Measurements from ENCODE around the gene GFOD1.

GFOD1 gene

GRCh38 chr6:13372688-13373487, 114.5 kb downstream of the GFOD1 start:
- H4K5ac ChIP-seq (ENCODE audit: low read length) = no peak overlapping the region
- H3K9ac ChIP-seq (ENCODE audit: low read length) = no peak overlapping the region
- no CpG with 5 or more reads among the region's 9 CpGs for WGBS (ENCODE audit: extremely low coverage, insufficient coverage, low lambda C conversion rate)
- no peak for DNase-seq
- H3K4me2 ChIP-seq (ENCODE audit: low read length) = no peak overlapping the region
- no peak overlapping the region for H3K27ac ChIP-seq (ENCODE audit: low read depth, low read length)
- H2BK15ac ChIP-seq (replicated peaks; ENCODE audit: low read depth) = no peak overlapping the region
- no peak overlapping the region for H3K18ac ChIP-seq (ENCODE audit: low read length)
- no peaks in the 10 kb centered on the region for H3K36me3 ChIP-seq (ENCODE audit: control insufficient read depth, insufficient read depth, low read length)
- no peak overlapping the region for H3K23ac ChIP-seq (ENCODE audit: low read length)
- no peak overlapping the region for H3K56ac ChIP-seq (ENCODE audit: low read length)
- H3K4me3 ChIP-seq (ENCODE audit: low read length) = no peak overlapping the region
- H3K4me1 ChIP-seq (ENCODE audit: control insufficient read depth, low read depth, low read length) = no peaks in the 10 kb centered on the region
- no peaks in the 10 kb centered on the region for H3K27me3 ChIP-seq (ENCODE audit: insufficient read depth, low read length, poor library complexity)
- H2BK120ac ChIP-seq (ENCODE audit: low read depth, low read length) = no peak overlapping the region
- H4K8ac ChIP-seq (ENCODE audit: low read depth, low read length) = no peak overlapping the region
- no peak overlapping the region for H3K4ac ChIP-seq (ENCODE audit: low read depth, low read length)
- H3K79me1 ChIP-seq (ENCODE audit: low read length) = no peaks in the 10 kb centered on the region
- no peak overlapping the region for H2BK5ac ChIP-seq (ENCODE audit: low read length)
- H3K79me2 ChIP-seq (ENCODE audit: control insufficient read depth, insufficient read depth, low read length) = no peaks in the 10 kb centered on the region
- H2AK5ac ChIP-seq (ENCODE audit: low read length) = no peak overlapping the region

- DNase-seq = no peak
- no peak overlapping the region for H2AK5ac ChIP-seq (ENCODE audit: low read length)
- H4K5ac ChIP-seq (ENCODE audit: low read length) = no peak overlapping the region
- H3K18ac ChIP-seq (ENCODE audit: low read length) = no peak overlapping the region
- H3K79me2 ChIP-seq (ENCODE audit: control insufficient read depth, insufficient read depth, low read length) = no peaks in the 10 kb centered on the region
- H2BK120ac ChIP-seq (ENCODE audit: low read depth, low read length) = no peak overlapping the region
- H3K27me3 ChIP-seq (ENCODE audit: insufficient read depth, low read length, poor library complexity) = no peaks in the 10 kb centered on the region
- no peaks in the 10 kb centered on the region for H3K79me1 ChIP-seq (ENCODE audit: low read length)
- no peak overlapping the region for H3K4me3 ChIP-seq (ENCODE audit: low read length)
- no peak overlapping the region for H3K23ac ChIP-seq (ENCODE audit: low read length)
- H3K9ac ChIP-seq (ENCODE audit: low read length) = no peak overlapping the region
- no peak overlapping the region for H3K27ac ChIP-seq (ENCODE audit: low read depth, low read length)
- no peak overlapping the region for H2BK15ac ChIP-seq (replicated peaks; ENCODE audit: low read depth)
- no peak overlapping the region for H2BK5ac ChIP-seq (ENCODE audit: low read length)
- no CpG with 5 or more reads among the region's 6 CpGs for WGBS (ENCODE audit: extremely low coverage, insufficient coverage, low lambda C conversion rate)
- H3K36me3 ChIP-seq (ENCODE audit: control insufficient read depth, insufficient read depth, low read length) = no peaks in the 10 kb centered on the region
- no peak overlapping the region for H3K56ac ChIP-seq (ENCODE audit: low read length)
- no peaks in the 10 kb centered on the region for H3K4me1 ChIP-seq (ENCODE audit: control insufficient read depth, low read depth, low read length)
- H3K4ac ChIP-seq (ENCODE audit: low read depth, low read length) = no peak overlapping the region
- H4K8ac ChIP-seq (ENCODE audit: low read depth, low read length) = no peak overlapping the region
- H3K4me2 ChIP-seq (ENCODE audit: low read length) = no peak overlapping the region
Measured at GRCh38 chr6:13372076-13372475, 115.3 kb downstream of the GFOD1 start.

- no peak overlapping the region for H2BK5ac ChIP-seq (ENCODE audit: low read length)
- no peaks in the 10 kb centered on the region for H3K4me1 ChIP-seq (ENCODE audit: control insufficient read depth, low read depth, low read length)
- H4K8ac ChIP-seq (ENCODE audit: low read depth, low read length) = no peak overlapping the region
- no peak overlapping the region for H2BK120ac ChIP-seq (ENCODE audit: low read depth, low read length)
- no peaks in the 10 kb centered on the region for H3K79me1 ChIP-seq (ENCODE audit: low read length)
- H3K9ac ChIP-seq (ENCODE audit: low read length) = no peak overlapping the region
- no peak overlapping the region for H2BK15ac ChIP-seq (replicated peaks; ENCODE audit: low read depth)
- H3K4ac ChIP-seq (ENCODE audit: low read depth, low read length) = no peak overlapping the region
- no peak overlapping the region for H2AK5ac ChIP-seq (ENCODE audit: low read length)
- no peaks in the 10 kb centered on the region for H3K36me3 ChIP-seq (ENCODE audit: control insufficient read depth, insufficient read depth, low read length)
- DNase-seq = no peak
- no peak overlapping the region for H3K56ac ChIP-seq (ENCODE audit: low read length)
- no peak overlapping the region for H3K4me2 ChIP-seq (ENCODE audit: low read length)
- no peak overlapping the region for H4K5ac ChIP-seq (ENCODE audit: low read length)
- no peaks in the 10 kb centered on the region for H3K27me3 ChIP-seq (ENCODE audit: insufficient read depth, low read length, poor library complexity)
- no peaks in the 10 kb centered on the region for H3K79me2 ChIP-seq (ENCODE audit: control insufficient read depth, insufficient read depth, low read length)
- H3K23ac ChIP-seq (ENCODE audit: low read length) = no peak overlapping the region
- no CpG with 5 or more reads among the region's 9 CpGs for WGBS (ENCODE audit: extremely low coverage, insufficient coverage, low lambda C conversion rate)
- H3K27ac ChIP-seq (ENCODE audit: low read depth, low read length) = no peak overlapping the region
- no peak overlapping the region for H3K18ac ChIP-seq (ENCODE audit: low read length)
- no peak overlapping the region for H3K4me3 ChIP-seq (ENCODE audit: low read length)
Measured at GRCh38 chr6:13371421-13372072, 115.9 kb downstream of the GFOD1 start.

- no peak overlapping the region for H3K27ac ChIP-seq (ENCODE audit: low read depth, low read length)
- H3K23ac ChIP-seq (ENCODE audit: low read length) = no peak overlapping the region
- no CpG with 5 or more reads among the region's 5 CpGs for WGBS (ENCODE audit: extremely low coverage, insufficient coverage, low lambda C conversion rate)
Measured at GRCh38 chr6:13370623-13371022, 116.8 kb downstream of the GFOD1 start.

GRCh38 chr6:13369591-13369990, 117.8 kb downstream of the GFOD1 start:
- DNase-seq = no peak
- Histone ChIP-seq H3K79me1 (ENCODE audit: low read length) (no peaks in the 10 kb centered on the region), H3K27ac (ENCODE audit: low read depth, low read length) (no peak overlapping the region), H3K18ac (ENCODE audit: low read length) (no peak overlapping the region), H3K56ac (ENCODE audit: low read length) (no peak overlapping the region), H3K4ac (ENCODE audit: low read depth, low read length) (no peak overlapping the region), H3K36me3 (ENCODE audit: control insufficient read depth, insufficient read depth, low read length) (no peaks in the 10 kb centered on the region), H2AK5ac (ENCODE audit: low read length) (no peak overlapping the region), H2BK15ac (replicated peaks; ENCODE audit: low read depth) (no peak overlapping the region), H3K27me3 (ENCODE audit: insufficient read depth, low read length, poor library complexity) (no peaks in the 10 kb centered on the region), H3K4me3 (ENCODE audit: low read length) (no peak overlapping the region), H3K4me2 (ENCODE audit: low read length) (no peak overlapping the region), H3K9ac (ENCODE audit: low read length) (no peak overlapping the region), H3K79me2 (ENCODE audit: control insufficient read depth, insufficient read depth, low read length) (no peaks in the 10 kb centered on the region), H3K4me1 (ENCODE audit: control insufficient read depth, low read depth, low read length) (no peaks in the 10 kb centered on the region), H4K5ac (ENCODE audit: low read length) (no peak overlapping the region), H2BK120ac (ENCODE audit: low read depth, low read length) (no peak overlapping the region), H4K8ac (ENCODE audit: low read depth, low read length) (no peak overlapping the region), H2BK5ac (ENCODE audit: low read length) (no peak overlapping the region), H3K23ac (ENCODE audit: low read length) (no peak overlapping the region)
- no CpG with 5 or more reads among the region's 1 CpG for WGBS (ENCODE audit: extremely low coverage, insufficient coverage, low lambda C conversion rate)

More at GRCh38 chr6:13370623-13371022, 116.8 kb downstream of the GFOD1 start:
- Histone ChIP-seq H3K4me3 (ENCODE audit: low read length) (no peak overlapping the region), H3K56ac (ENCODE audit: low read length) (no peak overlapping the region), H2BK5ac (ENCODE audit: low read length) (no peak overlapping the region), H3K4ac (ENCODE audit: low read depth, low read length) (no peak overlapping the region), H3K9ac (ENCODE audit: low read length) (no peak overlapping the region), H3K79me1 (ENCODE audit: low read length) (no peaks in the 10 kb centered on the region), H3K27me3 (ENCODE audit: insufficient read depth, low read length, poor library complexity) (no peaks in the 10 kb centered on the region), H3K4me2 (ENCODE audit: low read length) (no peak overlapping the region), H3K79me2 (ENCODE audit: control insufficient read depth, insufficient read depth, low read length) (no peaks in the 10 kb centered on the region), H3K36me3 (ENCODE audit: control insufficient read depth, insufficient read depth, low read length) (no peaks in the 10 kb centered on the region), H2BK120ac (ENCODE audit: low read depth, low read length) (no peak overlapping the region), H3K18ac (ENCODE audit: low read length) (no peak overlapping the region), H4K8ac (ENCODE audit: low read depth, low read length) (no peak overlapping the region), H4K5ac (ENCODE audit: low read length) (no peak overlapping the region), H3K4me1 (ENCODE audit: control insufficient read depth, low read depth, low read length) (no peaks in the 10 kb centered on the region), H2AK5ac (ENCODE audit: low read length) (no peak overlapping the region), H2BK15ac (replicated peaks; ENCODE audit: low read depth) (no peak overlapping the region)
- DNase-seq = no peak

All from mesendoderm (in vitro differentiated cells).